Daoy (cell line): ENCODE measurements around the gene TSHZ2. TPM values are rescaled to one million over a fixed set of nuclear protein-coding genes. Genes with fewer than 3 reads are reported as not detected.
"Not testable (repeated sequence)": the region's sequence is repeated elsewhere in the genome, so short reads cannot be mapped to it uniquely, and the experiment has no call there.

ENCODE experiments used
- DNase-seq: peaks from one replicate; pipeline ENCODE4 v3.0.0-alpha.2; 2015; ENCODE audit warnings: low read depth
- total RNA-seq: library from RNA; depleted of rRNA; stranded (reverse); fragments of >200 nt; shearing (Covaris generic); gene quantifications from 2 replicates; pipeline ENCODE4 v1.2.3, GENCODE V29; 2014

The TSHZ2 gene
- total RNA-seq, 1 experiment from 2014 or later, result 0.57 TPM

GRCh38 chr20:52963131-52963530 is 9.0 kb upstream of the TSHZ2 start:
- DNase-seq, result no peak

DNA sequence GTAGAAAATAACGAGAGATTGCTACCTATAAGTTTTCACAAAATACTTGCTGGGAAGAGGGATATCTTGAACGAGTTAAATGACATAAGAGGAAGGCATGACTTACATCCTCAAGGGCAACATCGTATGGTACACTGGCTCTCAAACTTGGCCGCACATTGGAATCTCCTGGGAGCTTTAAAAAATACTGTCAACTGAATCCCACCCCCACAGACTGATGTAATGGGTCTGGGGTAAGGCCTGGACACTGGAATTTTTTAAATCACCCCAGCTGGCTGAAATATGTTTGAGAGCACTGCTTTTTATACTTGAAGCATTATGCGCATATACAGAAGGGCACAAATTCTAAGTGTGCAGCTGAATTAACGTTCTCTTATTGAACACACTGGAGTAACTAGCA is 8.0 kb upstream of the TSHZ2 start:
- DNase-seq, result no peak

DNA sequence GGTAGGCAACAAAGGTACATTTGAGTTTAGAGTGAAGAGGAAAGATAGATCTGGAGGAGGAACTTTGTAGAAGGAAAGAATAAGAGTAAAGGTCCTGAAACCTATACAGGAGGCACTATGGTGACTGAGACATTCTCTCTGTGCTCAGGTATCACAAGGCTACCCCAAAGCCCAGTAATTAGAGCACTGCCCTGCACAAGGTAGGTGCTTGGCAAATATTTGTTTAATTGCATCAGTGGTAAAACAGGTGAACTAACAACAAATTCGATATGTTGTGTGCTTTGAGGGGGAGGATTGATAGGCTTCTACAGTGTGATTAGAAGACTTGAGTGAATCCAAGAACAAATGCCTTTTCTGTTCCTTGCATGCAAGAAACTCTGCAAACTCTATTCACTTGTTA is 6.8 kb upstream of the TSHZ2 start:
- DNase-seq, result no peak

DNA sequence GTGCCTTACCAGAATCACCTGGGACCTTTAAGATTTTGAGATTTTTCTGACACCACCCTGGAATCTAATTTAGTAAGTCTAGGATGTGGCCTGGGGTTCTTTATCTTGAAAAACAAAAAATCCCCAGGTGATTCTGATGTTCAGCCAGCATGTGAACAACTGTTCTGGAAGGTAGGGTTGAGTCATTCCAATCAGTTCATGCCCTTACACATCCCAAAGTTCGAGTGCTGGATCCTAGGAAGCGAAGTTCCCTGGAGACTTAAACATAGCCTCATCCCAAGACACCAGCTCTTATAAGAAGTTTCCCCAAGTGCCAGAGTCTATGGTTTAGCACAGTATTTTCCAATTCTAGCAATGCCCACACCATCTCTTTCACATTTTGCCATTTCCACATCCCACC is 6.3 kb upstream of the TSHZ2 start:
- no peak for DNase-seq

DNA sequence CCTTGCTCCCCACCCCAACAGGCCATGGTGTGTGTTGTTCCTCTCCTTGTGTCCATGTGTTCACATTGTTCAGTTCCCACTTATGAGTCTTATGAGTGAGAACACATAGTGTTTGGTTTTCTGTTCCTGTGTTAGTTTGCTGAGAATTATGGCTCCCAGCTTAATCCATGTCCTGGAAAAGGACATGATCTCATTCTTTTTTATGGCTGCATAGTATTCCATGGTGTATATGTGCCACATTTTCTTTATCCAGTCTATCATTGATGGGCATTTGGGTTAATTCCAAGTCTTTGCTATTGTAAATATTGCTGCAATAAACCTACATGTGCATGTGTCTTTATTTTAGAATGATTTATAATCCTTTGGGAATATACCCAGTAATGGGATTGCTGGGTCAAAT is 5.6 kb upstream of the TSHZ2 start:
- DNase-seq, result not testable (repeated sequence)

DNA sequence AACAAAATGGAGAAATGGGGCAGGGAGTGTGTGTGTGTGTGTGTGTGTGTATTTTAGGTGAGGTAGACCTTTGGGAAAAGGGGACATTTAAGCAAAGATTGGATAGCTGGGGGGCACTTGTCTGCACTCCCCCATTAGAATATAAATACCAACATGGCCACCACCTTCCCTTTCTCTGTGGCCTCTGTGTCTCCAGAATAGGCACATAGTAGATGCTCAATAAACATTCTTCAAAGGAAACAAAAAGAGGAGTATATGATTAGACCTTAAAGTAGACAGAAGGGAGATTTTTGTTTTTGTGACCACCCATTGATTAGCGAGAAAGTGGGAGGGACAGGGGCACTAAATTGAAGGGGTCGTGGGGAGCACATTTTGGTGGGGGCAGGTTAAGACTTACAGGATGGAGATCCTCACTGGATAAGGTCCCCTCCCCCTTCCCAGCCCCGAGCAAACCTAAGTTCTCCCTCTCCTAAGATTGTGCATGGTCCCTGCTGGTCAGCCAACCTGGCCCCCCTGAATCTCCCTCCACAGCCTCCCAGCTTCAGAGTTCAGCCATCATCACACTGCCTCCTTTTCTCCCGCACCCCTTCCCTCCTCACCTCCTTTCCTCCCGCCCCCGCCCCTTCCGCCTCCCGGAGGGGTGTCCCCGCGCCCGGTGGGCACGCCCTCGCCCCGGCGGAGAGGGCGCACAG is 514 bp upstream of the TSHZ2 start:
- no peak for DNase-seq

DNA sequence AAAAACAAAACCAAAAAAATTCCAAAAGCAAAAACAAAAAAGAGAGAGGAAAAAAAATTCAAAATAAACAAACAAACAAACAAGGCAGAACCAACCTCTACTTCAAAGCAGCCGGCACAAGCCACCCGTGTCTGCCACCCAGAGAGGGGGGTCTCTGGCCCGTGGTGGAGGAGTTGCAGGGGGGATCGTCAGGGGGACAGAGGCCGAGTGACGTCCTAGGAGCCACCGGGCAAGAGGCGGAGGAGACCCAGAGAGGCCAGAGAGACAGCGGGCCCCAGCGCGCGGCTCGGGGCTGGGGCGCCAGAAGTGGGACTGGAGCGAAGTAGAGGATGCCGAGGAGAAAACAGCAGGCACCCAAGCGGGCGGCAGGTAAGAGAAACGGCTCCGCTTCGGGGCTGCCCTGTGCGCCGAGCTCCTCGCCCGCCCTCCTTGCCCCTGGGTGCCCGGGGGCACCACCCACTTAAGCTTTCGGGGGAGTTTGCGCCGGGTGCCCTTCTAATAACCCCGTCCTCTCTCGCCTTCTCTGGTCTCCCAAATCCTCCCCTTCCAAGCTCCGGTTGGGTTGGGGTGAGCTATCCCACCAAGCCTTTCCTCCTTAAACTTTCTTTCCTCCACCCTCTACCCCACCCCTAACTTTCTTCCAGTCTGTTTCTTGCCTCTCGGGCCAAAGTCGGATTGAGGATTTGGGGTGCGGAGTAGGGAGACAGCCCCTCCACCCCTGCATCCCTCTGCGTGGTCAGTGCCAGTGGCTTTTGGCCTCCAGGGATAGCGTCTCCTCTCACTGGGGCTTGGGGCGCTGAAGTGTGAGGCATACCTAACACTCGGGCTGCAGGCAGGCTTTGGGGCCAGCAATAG is 1.0 kb downstream of the TSHZ2 start:
- peak; percentile 47 for DNase-seq

GRCh38 chr20:52974179-52974594 is 2.0 kb downstream of the TSHZ2 start:
- no peak for DNase-seq

DNA sequence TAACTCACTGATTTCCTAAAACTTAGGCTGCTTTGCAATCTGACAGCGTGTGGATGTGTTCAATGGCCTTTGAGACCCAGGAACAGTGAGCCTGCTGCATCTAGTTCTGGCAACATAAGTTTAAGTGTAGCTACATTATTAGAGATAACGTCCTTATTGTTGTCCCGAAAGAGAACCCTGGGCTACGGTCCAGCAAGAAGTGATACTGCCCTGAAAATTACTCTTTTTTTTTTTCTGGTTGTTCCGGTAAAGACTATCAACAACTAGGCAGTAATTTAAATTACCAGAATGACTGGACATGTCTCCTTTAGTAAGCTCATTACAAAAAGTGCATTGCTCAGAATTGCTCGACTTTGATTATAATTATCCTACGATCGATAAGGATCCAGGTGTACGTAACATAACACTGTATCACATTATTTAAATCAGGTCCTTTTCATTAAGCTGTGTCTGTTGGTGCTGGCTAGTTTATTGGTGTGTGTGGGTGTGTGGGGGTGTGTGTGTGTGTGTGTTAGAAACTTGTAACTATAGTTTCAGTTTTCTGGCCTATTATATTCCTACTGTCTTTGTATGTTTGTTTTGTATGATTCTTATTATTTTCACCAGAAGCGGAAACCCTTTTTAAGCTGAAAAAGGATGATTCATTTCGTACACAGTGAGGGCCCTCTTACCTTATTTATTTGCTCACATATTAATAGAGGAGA is 3.0 kb downstream of the TSHZ2 start:
- no peak for DNase-seq

- no peak for DNase-seq
Measured at GRCh38 chr20:52975803-52976531, 3.8 kb downstream of the TSHZ2 start.

DNA sequence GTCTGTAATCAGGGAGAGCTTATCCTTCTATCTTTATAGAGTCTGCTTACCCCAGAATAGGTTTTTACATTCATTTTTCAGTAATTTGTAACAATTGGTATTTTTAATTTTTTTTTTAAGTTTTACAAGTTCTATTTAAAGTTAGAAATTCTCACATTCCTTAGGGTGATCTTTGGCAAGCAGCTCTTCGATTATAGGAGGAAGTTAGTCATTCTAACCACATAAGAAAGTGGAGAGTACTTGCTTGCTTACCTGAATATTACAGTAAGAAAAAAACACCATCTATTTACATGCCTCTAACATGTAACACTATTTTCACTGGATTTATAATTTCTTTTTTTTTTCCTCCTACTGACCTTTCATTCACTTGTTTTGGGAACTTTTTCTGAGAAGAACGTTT is 6.7 kb downstream of the TSHZ2 start:
- no peak for DNase-seq

DNA sequence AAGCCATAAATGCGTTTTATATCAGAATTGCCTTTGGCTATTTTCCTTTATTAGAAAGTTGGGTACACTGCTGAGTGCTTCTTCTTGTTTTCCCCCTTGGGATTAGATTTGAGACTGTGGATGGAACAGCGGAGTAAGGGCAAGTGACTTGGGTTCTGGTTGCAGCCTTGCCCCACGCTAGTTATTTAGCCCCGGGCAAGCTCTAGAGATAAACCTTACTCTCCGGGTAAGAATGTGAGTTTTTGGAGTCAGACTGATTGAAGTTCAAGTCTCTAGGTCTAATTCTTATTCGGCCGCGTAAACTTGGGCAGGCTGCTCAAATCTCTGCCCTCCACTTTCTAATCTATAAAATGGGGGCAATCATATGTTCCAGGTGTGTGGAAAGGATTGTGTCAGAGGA is 8.9 kb downstream of the TSHZ2 start:
- no peak for DNase-seq

DNA sequence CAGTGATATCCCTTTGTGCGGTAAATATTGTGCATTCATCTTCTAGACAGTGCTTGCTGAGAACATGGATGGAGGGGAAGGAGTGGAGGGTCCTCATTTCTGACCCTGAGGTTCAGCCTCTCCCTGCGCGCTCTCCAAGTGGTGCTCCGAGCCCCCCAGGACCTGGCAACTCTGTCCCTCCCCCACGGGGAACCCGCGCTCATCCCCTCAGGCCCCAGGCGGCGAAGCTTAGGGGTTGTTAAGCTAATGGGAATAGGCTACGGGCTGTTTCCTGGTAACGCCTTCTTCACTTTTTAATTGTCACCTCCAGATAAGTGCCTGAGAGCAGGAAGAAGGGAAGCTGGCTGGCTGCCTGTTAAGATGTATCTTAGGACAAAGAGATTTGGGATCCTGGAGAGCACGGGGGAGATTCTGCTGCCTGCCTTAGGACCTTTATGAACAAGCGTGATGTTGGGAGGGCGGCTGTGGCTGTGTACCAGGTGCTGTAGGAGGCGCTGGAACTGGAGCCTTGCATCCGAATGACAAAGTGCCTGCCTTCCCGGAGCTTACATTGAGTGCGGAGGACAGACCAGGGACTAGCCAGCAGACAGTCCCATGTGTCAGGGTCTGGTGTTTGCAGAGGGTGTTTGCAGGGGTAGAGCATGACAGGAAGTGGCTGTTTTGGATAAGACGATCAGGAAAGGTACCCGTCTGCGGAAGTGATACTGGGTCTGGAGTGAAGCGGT is 11.7 kb downstream of the TSHZ2 start:
- no peak for DNase-seq

- no peak for DNase-seq
Measured at GRCh38 chr20:52984451-52984810, 12.3 kb downstream of the TSHZ2 start.

DNA sequence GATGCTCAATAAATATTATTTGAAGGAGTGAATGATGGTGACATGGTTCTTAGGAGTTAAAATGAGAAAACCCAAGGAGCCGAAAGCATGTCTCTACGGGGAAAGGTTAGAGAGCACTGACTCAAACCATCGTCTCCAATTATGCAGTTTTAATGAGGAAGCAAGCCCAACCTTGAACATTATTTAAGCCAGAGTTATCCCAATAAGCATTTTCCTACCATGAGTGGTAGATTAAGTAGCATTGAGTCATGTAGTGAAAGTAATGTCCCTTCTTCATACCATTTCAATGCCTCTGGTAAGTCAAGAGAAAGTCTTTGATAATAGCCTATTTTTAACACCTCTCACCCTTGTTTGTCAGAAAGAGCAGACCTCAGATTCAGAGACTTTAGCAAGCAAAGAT is 13.5 kb downstream of the TSHZ2 start:
- DNase-seq, result no peak

- no peak for DNase-seq
Measured at GRCh38 chr20:52987295-52987694, 15.1 kb downstream of the TSHZ2 start.

GRCh38 chr20:52991830-52992229 is 19.7 kb downstream of the TSHZ2 start:
- no peak for DNase-seq

- DNase-seq, result no peak
Measured at GRCh38 chr20:52992632-52993031, 20.5 kb downstream of the TSHZ2 start.

DNA sequence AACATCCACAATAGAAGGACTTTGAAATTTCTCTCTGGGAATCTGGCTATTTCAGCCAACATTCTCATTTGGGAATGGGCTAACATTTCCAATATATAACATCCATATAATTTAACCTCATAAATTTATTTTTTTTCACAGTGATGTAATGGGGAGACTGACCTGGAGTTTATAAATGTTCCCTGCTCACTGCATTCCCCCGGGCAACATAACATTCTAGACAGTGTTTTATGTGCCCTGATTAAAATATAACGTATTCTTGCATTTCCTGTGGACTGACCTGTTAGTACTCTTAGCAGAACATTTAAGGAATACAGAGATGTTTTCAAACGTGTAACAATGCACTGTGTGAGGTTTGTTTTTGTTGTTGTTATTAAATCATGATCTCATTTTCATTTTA is 20.9 kb downstream of the TSHZ2 start:
- DNase-seq, result no peak

DNA sequence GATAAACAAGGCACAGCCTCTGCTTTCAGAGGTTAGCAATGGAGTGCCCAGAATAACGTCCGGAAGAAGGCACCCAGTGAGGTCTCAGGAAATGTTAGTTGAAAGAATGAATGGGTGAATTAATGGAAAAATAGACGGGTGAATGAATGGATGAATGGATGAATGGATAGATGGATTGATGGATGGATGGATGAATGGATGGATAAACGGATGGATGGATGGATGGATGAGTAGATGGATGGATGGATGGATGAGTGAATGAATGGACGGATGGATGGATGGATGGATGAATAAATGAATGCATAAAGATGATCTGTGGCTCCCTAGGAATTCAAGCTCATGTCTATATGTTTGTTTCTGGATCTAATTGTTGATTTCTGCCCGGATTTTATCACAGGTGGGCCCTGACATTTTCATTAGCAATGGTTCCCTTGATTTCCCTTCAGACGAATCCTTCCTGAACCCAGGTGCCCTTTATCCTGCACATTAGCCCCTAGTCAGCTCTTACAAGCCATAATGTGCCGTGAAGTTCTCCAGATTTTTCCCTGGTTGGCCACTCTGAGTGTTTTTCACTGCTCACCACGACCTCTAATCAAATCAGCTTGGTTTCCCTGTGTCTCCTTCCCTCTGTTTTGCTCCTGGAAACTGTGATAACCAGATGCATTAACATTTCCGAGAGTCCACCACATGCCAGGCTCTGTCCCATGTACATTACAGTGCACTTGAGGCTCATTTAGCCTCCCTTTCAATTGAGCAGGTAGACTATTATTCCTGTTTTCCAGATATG is 22.2 kb downstream of the TSHZ2 start:
- DNase-seq, result no peak

DNA sequence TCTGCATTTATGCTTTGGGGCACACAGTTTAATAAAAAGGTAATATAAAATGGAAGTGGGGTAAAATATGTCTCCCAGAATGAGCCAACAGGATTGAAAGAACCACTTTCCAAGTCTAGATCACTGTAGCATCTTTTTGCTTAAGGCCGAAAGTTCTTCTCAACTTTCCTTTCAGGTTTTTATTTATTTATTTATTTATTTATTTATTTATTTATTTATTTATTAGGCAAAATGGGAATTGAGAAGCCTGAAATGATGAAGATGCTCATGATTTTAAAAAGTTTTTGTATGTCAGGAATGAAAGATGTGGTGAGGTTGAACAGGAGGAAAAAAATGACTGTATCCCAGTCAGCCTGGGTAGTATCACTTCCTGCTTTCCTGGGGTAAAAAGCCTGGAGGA is 24.0 kb downstream of the TSHZ2 start:
- no peak for DNase-seq
